Kidney epithelial cell (primary cell): ENCODE data around the gene LIMS1. TPM values are rescaled to one million over a fixed set of nuclear protein-coding genes. Genes with fewer than 3 reads are reported as not detected.

ENCODE experiments used
- DNase-seq: peaks from one replicate; pipeline ENCODE4 v3.0.0-alpha.2; 2010; ENCODE audit warnings: low read depth
- H3K27me3 ChIP-seq: 2 replicates; pipeline ENCODE4 v1.6.0; 2011; ENCODE audit warnings: low read length; ENCODE audit not compliant: control insufficient read depth, insufficient read depth
- H3K36me3 ChIP-seq: 2 replicates; pipeline ENCODE4 v1.5.1; 2011; ENCODE audit warnings: low read length; ENCODE audit not compliant: control insufficient read depth, insufficient read depth
- H3K4me3 ChIP-seq: 2 replicates; pipeline ENCODE4 v1.5.1; 2011; ENCODE audit warnings: low read depth, mild to moderate bottlenecking, control low read depth, low read length
- total RNA-seq: library from RNA; depleted of rRNA; stranded (reverse); fragments of >200 nt; gene quantifications from 2 replicates; pipeline ENCODE4 v1.2.3, GENCODE V29; 2015
- TF ChIP-seq, protein P1 (sequence below): IDR thresholded peaks from 2 replicates; pipeline ENCODE4 v1.5.1; 2011; ENCODE audit warnings: mild to moderate bottlenecking, moderate library complexity, low read length, control low read depth, inconsistent platforms; ENCODE audit not compliant: insufficient read depth, poor library complexity, severe bottlenecking

Gene LIMS1
- total RNA-seq, 1 donor from 2014 or later = 202 TPM

GRCh38 chr2:108625186-108625827 is 91.0 kb downstream of the LIMS1 start:
- TF ChIP-seq, protein P1, sequence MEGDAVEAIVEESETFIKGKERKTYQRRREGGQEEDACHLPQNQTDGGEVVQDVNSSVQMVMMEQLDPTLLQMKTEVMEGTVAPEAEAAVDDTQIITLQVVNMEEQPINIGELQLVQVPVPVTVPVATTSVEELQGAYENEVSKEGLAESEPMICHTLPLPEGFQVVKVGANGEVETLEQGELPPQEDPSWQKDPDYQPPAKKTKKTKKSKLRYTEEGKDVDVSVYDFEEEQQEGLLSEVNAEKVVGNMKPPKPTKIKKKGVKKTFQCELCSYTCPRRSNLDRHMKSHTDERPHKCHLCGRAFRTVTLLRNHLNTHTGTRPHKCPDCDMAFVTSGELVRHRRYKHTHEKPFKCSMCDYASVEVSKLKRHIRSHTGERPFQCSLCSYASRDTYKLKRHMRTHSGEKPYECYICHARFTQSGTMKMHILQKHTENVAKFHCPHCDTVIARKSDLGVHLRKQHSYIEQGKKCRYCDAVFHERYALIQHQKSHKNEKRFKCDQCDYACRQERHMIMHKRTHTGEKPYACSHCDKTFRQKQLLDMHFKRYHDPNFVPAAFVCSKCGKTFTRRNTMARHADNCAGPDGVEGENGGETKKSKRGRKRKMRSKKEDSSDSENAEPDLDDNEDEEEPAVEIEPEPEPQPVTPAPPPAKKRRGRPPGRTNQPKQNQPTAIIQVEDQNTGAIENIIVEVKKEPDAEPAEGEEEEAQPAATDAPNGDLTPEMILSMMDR = no peak
- Histone ChIP-seq H3K27me3 (no peaks in the 10 kb centered on the region), H3K4me3 (no peak overlapping the region), H3K36me3 (no peaks in the 10 kb centered on the region)
- no peak for DNase-seq

GRCh38 chr2:108625828-108626195 is 91.5 kb downstream of the LIMS1 start:
- TF ChIP-seq, protein P1 = no peak
- Histone ChIP-seq H3K36me3 (no peaks in the 10 kb centered on the region), H3K4me3 (no peak overlapping the region), H3K27me3 (no peaks in the 10 kb centered on the region)
- no peak for DNase-seq

GRCh38 chr2:108626995-108627394 is 92.7 kb downstream of the LIMS1 start:
- H3K4me3 ChIP-seq = no peak overlapping the region
- H3K27me3 ChIP-seq = no peaks in the 10 kb centered on the region
- no peak for DNase-seq
- TF ChIP-seq, protein P1 = no peak
- H3K36me3 ChIP-seq = no peaks in the 10 kb centered on the region

DNA sequence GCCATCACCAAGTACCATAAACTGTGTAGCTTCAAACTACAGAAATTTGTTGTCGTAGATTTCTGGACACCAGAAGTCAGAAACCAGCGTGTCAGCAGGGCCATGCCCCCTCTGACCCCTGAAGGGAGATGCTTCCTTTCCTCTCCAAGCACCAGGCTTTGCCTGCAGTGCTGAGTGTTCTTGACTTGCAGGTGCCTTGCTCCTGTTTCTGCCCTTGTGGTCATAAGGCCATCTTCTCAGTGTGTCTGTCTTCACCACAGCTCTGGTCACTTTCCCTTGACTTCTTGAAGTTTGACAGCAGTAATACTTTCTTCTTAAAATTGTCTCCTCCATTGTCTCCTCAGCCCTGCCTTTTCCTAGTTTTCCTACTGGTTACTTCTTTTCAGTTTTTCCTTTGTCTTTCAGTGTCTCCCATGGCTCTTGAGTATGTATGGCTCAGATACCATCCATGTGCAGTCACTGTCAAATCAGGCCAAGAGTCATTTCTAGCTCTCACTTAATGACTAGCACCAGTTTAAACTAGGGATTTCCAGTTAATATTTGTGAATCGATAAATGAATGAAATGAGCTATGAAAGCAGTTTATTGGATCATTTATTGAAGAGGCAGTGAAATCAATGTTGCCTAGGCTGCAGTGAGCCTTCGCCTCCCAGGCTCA is 93.8 kb downstream of the LIMS1 start:
- Histone ChIP-seq H3K36me3 (no peaks in the 10 kb centered on the region), H3K4me3 (no peak overlapping the region), H3K27me3 (no peaks in the 10 kb centered on the region)
- DNase-seq = no peak
- TF ChIP-seq, protein P1 = no peak

DNA sequence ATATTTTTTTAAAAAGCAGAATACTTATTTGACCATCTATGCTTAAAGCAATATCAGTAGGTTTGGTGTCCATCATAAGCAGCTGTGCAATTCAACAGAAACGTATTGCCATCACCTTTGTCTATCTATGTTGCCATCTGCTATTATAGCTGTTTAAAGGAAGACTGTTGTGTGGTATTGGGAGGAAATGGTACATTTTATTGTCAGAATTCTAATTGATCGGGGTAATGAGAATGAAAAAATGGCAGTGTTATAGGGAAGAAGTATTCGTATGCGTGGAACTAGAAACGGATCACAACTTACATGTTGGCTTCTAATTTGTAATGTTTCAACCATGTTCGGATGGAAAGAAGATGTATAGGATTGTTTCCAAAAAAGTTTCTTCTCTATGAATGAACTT is 94.7 kb downstream of the LIMS1 start:
- no peak for DNase-seq
- Histone ChIP-seq H3K4me3 (no peak overlapping the region), H3K27me3 (no peaks in the 10 kb centered on the region), H3K36me3 (no peaks in the 10 kb centered on the region)
- TF ChIP-seq, protein P1 = no peak

GRCh38 chr2:108629417-108629816 is 95.1 kb downstream of the LIMS1 start:
- H3K4me3 ChIP-seq = no peak overlapping the region
- H3K36me3 ChIP-seq = no peaks in the 10 kb centered on the region
- H3K27me3 ChIP-seq = no peaks in the 10 kb centered on the region
- DNase-seq = no peak
- TF ChIP-seq, protein P1 = no peak
